Daoy (cell line): ENCODE measurements around the gene KCNJ16. TPM values are rescaled to one million over a fixed set of nuclear protein-coding genes. Genes with fewer than 3 reads are reported as not detected.

ENCODE experiments used
- DNase-seq: peaks from one replicate; pipeline ENCODE4 v3.0.0-alpha.2; 2015; ENCODE audit warnings: low read depth
- total RNA-seq: library from RNA; depleted of rRNA; stranded (reverse); fragments of >200 nt; shearing (Covaris generic); gene quantifications from 2 replicates; pipeline ENCODE4 v1.2.3, GENCODE V29; 2014

Gene KCNJ16
- total RNA-seq, 1 experiment from 2014 or later = not detected

DNA sequence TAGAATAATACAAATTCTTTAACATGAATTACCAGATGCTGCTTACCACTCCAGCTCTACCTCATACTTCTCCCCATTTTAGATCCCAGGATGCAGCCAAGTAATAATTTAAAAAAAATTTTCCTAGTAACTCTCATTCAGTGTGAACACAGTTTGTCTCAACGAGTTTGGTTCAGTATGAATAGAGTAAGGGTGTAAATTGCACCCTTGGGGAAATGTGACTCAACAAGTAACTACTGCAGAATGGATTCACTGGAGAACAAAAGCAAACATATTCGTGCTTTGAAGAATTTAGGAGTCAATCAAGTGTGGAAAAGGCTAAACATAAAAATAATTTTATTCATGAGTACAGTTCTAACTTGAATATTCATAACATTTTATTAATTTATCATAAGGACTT is 23.0 kb downstream of the KCNJ16 start:
- DNase-seq = no peak

GRCh38 chr17:70099294-70099693 is 24.3 kb downstream of the KCNJ16 start:
- DNase-seq = no peak

DNA sequence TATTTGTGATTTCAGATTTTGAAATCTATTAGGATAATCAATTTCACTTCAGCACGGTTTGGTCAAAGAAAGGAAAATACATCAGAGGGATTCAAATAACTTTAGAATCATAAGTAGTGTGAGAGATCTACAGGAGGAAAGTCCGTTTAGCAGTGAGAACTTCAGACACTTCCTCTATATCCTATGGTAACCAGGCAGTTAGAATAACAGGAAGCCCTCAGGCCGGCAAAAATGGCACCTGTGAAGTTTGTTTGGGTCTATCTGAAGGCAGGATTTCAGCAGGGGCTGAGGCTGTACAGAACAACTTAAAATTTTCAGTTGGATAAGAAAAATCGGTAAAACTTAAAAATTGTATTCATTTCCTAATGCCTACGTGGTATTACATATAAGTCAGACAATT is 24.9 kb downstream of the KCNJ16 start:
- DNase-seq = no peak

GRCh38 chr17:70100983-70101382 is 26.0 kb downstream of the KCNJ16 start:
- no peak for DNase-seq

DNA sequence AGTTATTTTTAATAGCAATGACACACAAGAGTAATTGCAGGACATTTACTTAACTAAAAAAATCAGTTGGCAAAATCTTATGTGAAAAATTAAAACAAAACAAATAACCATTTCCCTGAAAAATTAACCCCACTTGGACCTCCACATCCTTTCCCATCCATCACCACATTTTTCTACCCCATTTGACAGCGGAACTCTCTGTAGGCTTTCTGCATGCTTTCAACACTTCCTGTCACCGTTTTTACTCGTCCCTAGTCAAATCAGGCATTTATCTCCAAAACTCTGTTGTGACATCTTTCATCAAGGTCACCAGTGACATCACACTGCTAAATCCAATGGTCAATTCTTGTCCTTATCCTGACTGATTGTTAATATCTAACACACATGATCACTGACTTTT is 27.5 kb downstream of the KCNJ16 start:
- DNase-seq = no peak

DNA sequence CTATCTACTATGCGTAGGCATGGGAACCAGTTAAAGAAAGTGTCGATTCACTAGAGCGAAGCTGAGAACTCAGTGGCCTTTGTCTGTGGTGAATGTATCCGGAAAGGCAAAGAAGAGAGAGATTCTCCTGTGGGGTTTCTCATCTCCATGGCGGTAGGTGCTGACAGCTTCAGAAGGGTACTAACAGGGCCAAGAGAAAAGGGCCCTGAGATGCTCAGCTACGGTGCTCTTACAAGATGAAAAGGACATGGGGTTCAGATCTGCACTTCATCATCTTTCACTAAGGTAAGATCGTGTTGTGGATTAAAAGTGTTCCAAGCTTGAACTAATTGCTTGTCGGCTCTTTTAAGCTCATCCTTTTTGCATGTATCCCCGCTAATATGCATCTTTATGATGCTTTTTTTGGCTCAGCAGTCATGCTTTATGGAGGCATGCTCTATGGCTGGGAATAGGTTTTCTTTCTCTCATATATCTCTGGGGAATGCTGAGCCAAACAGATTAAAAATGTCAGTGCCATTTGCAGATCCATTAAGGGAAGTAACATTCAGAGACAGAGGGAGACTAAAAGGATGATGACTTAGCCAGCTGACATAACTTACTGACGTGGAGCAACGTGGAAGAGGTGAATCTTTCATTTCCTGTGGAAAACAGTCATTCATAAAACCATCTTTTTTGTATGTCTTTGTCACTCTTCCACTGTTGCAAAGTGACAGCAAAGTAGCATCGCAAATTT is 29.9 kb downstream of the KCNJ16 start:
- DNase-seq = no peak

DNA sequence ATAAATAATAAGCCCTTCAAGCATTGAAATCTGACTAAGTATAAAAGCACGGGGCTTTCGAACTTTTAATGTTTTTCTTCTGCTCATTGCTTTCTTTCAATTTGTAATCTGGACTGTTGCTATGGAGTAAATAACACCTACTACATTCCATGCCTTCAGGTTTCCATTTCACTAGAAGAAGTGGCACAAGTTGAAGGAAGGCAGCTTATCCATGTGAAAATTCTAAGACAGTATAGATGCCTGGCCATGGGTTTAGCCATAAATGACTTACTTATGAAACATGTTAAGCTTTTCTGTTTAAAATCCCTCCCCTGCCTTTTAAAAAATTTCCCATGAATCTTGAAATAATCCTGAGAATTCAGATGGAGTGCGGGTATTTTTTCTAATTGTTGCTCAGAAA is 30.6 kb downstream of the KCNJ16 start:
- DNase-seq = no peak

DNA sequence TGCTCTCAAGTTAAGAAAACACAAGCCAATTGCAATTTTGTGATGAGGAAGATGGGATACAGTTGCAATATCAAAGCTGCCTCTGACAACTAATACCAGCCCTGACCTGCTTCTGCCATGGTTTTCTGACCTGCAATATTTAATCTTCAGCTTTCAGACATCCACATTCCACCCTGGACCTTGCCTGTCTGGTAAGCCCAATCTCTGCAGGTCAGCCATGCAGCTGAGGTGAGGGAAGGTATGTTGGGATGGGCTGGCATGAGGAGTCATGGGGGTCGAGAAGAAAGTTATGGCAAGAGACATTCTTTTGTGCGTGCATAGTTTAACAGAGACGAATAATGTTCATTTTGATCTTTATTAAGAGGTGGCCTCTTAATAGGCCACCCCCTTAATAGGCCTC is 31.5 kb downstream of the KCNJ16 start:
- no peak for DNase-seq

GRCh38 chr17:70107441-70107840 is 32.4 kb downstream of the KCNJ16 start:
- DNase-seq = no peak

DNA sequence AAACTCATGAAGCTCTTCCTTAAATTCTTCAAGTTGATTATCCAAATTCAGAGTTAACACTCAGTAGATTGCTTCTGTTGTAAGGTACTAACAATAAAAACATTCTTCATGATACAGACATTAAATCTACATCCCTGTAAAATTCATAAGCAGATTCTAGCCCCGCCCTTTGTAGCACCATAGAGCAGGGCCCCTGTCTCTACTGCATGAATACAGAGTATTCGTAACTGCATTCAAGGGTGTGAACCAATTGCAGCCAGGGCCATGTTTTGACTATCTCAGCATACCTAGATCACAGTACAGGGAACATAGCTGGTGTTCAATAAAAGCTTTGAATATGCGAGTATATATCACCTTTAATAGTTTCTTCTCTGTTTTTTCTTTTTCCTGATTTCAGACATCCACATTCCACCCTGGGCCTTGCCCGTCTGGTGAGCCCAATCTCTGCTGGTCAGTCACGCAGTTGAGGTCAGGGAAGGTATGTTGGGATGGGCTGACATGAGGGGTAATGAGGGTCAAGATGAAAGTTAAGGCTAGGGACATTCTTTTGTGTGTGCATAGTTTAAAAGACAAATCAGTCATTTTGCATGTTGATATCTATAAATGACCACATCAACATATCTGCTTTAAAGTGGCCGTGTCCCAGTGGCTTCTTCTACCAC is 33.0 kb downstream of the KCNJ16 start:
- DNase-seq = no peak

- no peak for DNase-seq
Observed at GRCh38 chr17:70109497-70109896, 34.5 kb downstream of the KCNJ16 start.

- peak; percentile 21 for DNase-seq
Observed at GRCh38 chr17:70110443-70110880, 35.4 kb downstream of the KCNJ16 start.

DNA sequence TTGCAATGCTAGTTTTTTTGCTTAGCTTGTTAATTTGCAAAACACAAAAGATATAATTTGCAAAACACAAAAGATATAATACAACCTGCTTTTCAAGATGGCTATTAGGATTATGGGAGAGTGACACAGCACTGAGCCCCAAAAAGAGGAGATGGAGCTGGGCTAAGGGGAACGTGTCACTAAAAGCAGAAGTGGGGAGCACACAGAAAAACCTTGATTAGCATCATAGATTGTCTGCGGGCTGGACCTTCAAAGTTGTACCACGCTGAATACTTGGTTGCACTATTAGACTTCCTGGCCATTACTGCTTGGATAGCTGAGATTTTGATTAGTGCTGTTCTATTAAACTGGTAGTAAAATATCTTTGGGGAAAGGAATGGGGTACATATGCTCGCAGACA is 36.2 kb downstream of the KCNJ16 start:
- DNase-seq = no peak

- no peak for DNase-seq
Observed at GRCh38 chr17:70114405-70114804, 39.4 kb downstream of the KCNJ16 start.

- no peak for DNase-seq
Observed at GRCh38 chr17:70115126-70115525, 40.1 kb downstream of the KCNJ16 start.

- no peak for DNase-seq
Observed at GRCh38 chr17:70116919-70117318, 41.9 kb downstream of the KCNJ16 start.

DNA sequence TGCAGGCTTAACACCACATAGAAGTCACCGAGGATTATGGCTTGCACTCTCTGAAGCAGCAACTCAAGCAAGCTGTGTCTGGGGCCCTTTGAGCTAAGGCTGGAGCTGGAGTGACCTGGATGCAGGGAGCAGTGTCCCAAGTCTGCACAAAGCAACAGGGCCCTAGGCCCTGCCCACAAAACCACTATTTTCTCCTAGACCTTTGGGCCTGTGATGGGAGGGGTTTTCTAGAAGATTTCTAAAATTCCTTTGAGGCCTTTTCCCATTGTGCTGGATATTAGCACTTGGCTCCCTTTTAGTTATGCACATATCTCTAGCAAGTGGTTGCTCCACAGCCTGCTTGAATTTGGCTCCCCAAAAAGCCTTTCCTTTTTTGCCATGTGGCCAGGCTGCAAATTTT is 44.5 kb downstream of the KCNJ16 start:
- no peak for DNase-seq

GRCh38 chr17:70119983-70120382 is 45.0 kb downstream of the KCNJ16 start:
- DNase-seq = no peak

DNA sequence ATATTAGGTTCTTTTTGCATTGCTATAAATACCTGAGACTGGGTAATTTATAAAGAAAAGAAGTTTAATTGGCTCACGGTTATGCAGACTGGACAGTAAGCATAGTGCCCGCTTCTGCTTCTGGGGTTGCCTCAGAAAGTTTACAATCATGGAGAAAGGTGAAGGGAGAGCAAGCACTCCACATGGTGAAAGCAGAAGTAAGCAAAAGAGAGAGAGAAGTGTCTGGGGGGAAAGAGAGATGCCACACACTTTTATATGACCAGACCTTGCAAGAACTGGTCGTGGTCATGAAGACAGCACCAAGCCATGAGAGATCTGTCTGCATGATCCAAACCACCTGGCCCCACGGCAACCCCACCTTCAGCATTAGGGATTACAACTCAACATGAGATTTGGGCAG is 45.4 kb downstream of the KCNJ16 start:
- DNase-seq = no peak

DNA sequence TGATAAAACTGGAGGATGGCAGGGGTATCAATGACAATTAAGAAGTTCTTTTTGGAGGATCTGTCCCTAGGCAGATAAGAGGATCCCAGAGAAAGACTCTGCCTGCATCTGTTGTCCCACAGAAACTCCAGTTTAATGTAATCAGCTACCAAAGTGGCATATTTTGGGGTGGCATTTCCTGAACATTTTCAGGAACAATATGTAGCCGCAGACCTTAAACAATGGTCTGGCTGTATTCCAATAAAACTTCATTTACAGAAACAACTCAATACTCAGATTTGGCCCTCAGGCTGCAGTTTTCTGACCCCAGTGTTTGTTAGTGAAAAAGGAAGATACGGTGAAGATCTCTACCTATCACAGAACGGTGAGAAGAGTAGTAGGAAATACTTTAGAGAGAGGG is 46.1 kb downstream of the KCNJ16 start:
- no peak for DNase-seq

DNA sequence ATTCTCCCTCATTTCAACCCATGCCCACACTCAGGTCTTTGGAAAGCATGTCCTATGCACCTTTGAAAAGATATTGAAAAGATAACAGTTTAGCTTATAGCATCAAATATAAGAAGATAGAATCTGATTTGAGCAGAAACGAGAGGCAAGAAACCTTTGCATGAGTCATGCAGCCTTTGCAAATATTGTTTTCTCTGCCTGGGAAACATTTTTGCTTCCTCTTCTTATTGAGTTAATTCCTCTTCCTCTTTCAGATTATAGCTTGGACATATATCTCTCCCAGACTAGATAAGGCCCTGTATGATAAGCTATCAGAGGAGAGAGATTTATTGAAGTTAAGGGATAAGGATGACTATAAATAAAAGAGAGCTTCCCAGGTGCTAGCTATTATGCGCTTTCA is 48.2 kb downstream of the KCNJ16 start:
- DNase-seq = no peak

DNA sequence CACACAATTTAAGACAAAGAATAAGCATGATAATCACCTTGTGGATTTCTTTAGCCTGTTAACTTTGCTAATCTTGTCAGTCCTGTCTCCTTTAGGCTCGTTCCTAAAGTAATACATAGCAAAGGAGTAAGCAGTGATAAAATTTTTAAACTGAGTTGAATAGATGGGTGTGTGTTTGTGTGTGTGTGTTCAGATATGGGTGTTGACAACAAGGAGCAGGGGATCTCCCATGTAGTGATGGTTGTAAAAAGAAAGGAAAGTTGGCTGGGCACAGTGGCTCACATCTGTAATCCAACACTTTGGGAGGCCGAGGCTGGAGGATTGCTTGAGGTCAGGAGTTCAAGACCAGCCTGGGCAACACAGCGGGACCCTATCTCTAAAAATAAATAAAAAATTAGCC is 49.7 kb downstream of the KCNJ16 start:
- DNase-seq = no peak

DNA sequence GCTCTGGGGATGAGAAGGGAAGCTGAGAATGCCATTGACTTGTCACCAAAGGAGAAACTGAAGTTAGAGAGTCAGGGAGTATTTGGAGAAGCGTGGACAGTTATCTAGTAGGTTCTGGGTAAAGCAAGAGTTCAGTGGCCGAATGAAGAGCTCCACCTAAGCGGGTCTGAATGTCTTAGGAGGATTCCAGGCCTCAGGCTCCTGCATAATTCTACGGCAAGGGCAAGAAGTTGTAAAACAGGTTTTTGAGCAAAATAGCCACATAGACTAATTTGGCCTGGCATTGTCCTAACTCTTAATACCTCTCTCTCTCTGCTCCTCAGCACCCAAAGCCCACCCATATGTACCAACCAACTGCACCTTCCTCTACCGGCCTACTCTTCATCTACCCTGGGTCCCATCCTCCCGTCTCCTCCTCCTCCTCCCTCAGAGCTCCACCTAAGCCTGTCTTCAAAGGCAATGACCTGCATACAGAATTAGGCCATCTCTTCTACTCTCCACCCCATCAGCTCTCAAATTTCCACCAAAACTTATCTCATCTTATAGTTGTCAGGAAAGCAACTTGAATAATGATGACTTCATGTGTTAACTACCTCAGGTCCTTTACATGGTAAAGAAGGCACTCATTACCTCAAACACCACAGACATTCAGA is 52.3 kb downstream of the KCNJ16 start:
- DNase-seq = no peak
